Ishikawa (cell line): ENCODE results near the gene LUC7L3.

Experiments
- CEBPB ChIP-seq: IDR thresholded peaks from 2 replicates; pipeline ENCODE4 v1.6.1; 2012
- CREB1 ChIP-seq: IDR thresholded peaks from 2 replicates; pipeline ENCODE4 v1.6.1; 2012; ENCODE audit warnings: low read depth
- EP300 ChIP-seq: IDR thresholded peaks from 2 replicates; pipeline ENCODE4 v1.6.1; 2012; ENCODE audit warnings: borderline replicate concordance
- FOXM1 ChIP-seq: IDR thresholded peaks from 2 replicates; pipeline ENCODE4 v1.6.1; 2012; ENCODE audit warnings: low read depth, borderline replicate concordance
- NFIC ChIP-seq: IDR thresholded peaks from 2 replicates; pipeline ENCODE4 v1.6.1; 2012
- RAD21 ChIP-seq: IDR thresholded peaks from 2 replicates; pipeline ENCODE4 v1.6.1; 2012; ENCODE audit warnings: low read depth
- TAF1 ChIP-seq: IDR thresholded peaks from 2 replicates; pipeline ENCODE4 v1.6.1; 2012; ENCODE audit warnings: low read depth, mild to moderate bottlenecking
- TCF12 ChIP-seq: IDR thresholded peaks from 2 replicates; pipeline ENCODE4 v1.6.1; 2012; ENCODE audit warnings: low read depth
- TEAD4 ChIP-seq: IDR thresholded peaks from 2 replicates; pipeline ENCODE4 v1.6.1; 2012
- YY1 ChIP-seq: IDR thresholded peaks from 2 replicates; pipeline ENCODE4 v1.6.1; 2012; ENCODE audit warnings: low read depth
- TF ChIP-seq, protein P1 (sequence below): IDR thresholded peaks from 2 replicates; pipeline ENCODE4 v1.6.1; 2012

DNA sequence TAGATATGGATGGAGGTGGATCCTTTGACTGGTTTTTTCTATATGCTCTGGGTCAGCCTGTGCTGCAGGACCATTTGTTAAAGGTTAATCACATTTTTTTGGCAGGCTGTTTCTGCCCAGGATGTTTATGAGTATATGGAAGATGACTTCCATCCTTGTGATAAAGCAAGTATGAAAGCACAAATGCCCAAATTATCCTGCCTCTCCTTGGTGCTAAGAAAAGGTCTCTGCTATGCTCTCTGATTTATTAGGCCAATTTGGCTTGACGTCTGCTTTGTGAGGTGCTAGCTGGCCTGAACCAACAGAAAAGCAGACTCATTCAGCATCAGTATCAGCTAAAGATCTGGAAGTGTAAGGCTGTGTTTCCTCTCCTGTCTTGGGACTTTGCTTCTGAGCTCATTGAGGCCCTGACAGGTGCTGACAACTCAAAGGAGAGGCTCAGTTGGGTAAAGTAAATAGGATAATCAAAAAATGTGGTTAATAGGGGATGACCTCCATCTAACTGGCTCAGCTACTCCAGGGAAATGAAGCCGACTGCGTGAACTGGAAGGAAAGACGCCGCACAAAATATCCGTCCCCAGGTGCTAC is 26.9 kb upstream of the LUC7L3 start:
- TF ChIP-seq FOXM1 (no peak), TCF12 (no peak), CEBPB (no peak), CREB1 (no peak), RAD21 (no peak), NFIC (no peak), EP300 (no peak), TEAD4 (no peak), TAF1 (no peak), YY1 (no peak)
- TF ChIP-seq, protein P1, sequence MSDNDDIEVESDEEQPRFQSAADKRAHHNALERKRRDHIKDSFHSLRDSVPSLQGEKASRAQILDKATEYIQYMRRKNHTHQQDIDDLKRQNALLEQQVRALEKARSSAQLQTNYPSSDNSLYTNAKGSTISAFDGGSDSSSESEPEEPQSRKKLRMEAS = no peak
